8988T (cell line): Measurements from ENCODE around the gene OTOP1.
"Not testable (repeated sequence)": the region's sequence is repeated elsewhere in the genome, so short reads cannot be mapped to it uniquely, and the experiment has no call there.

Source experiments
- DNase-seq: peaks from one replicate; pipeline ENCODE4 v3.0.0; 2011

Gene OTOP1

DNA sequence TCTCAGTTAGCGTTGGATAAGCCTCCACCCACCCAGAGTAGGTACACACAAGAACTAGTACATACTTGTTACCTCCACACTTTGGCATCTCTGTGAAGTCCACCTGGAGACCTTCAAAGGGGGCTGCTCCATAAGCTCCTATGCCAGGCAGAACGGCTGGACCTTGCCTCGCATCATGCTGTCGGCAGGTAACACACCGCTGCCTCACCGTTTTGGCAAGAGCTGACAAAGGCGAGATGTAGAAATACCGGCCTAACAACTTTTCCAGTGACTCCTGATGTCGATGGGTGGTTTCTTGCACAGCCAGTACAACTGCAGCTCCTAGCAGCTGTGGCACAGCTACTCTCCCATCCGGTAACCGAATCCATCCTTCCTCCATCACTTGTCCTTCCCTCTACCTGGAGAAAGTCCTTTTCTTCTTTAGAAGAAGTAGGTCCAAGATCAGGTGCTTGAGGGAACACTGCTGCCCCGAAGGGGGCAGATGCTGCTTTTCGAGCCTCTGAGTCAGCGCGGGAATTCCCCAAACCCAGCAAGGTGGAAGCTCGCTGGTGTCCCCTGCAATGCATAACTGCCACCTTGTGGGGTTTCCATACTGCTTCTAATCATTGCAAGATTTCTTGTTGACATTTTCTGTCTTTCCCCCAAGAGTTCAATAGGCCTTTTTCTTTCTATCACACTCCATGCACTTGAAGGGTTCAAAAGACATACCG, 65.6 kb downstream of the OTOP1 start:
- DNase-seq = not testable (repeated sequence)

- DNase-seq = peak; percentile 16
Measured at GRCh38 chr4:4145622-4146021, 81.1 kb downstream of the OTOP1 start.

- DNase-seq = not testable (repeated sequence)
Measured at GRCh38 chr4:4143376-4143775, 83.4 kb downstream of the OTOP1 start.

GRCh38 chr4:4142679-4143078, 84.0 kb downstream of the OTOP1 start:
- not testable (repeated sequence) for DNase-seq

- peak; percentile 21 for DNase-seq
Measured at GRCh38 chr4:4141186-4141585, 85.5 kb downstream of the OTOP1 start.
